Body of pancreas (tissue), 4 donors: ENCODE data around the gene DDX21. TPM values are rescaled to one million over a fixed set of nuclear protein-coding genes. Genes with fewer than 3 reads are reported as not detected.

Experiments used
- ATAC-seq: fragments of 150-250 bp; one replicate; pipeline ENCODE4 v1.9.1; 2016
- DNase-seq, 4 donors: peaks; one replicate each; pipeline ENCODE4 v3.0.0-alpha.2; 2019
- H3K27ac ChIP-seq, 4 donors: fragments of 200-600 bp; sonication (generic); 1 replicate in 3 of 4; 2 replicates in 1 of 4; pipeline versions ENCODE4 v1.5.1 to v1.6.1; 2016 to 2019; ENCODE audit warnings: mild to moderate bottlenecking in 1 of 4, mixed read lengths in 1 of 4, moderate library complexity in 1 of 4
- H3K27me3 ChIP-seq, 2 donors: fragments of 200-600 bp; sonication (generic); one replicate each; pipeline ENCODE4 v1.6.0; 2016; ENCODE audit warnings: mild to moderate bottlenecking in 1 of 2
- H3K36me3 ChIP-seq, 2 donors: fragments of 200-600 bp; sonication (generic); replicated peaks in 1 of 2; 2 replicates each; pipeline ENCODE4 v1.5.1; 2016; ENCODE audit warnings: low read depth in 2 of 2; ENCODE audit not compliant: insufficient read depth in 1 of 2
- H3K4me1 ChIP-seq: fragments of 200-600 bp; sonication (generic); one replicate; pipeline ENCODE4 v1.6.0; 2016
- H3K4me3 ChIP-seq, 2 donors: fragments of 200-600 bp; sonication (generic); 1 replicate in 1 of 2; 2 replicates in 1 of 2; pipeline ENCODE4 v1.5.1; 2016 to 2019
- H3K9me3 ChIP-seq, 3 donors: fragments of 200-600 bp; sonication (generic); 1 replicate in 2 of 3; 2 replicates in 1 of 3; pipeline ENCODE4 v1.5.1; 2016
- CTCF ChIP-seq, 7 experiments: fragments of 450-650 bp in 4 of 7; fragments of 200-600 bp in 3 of 7; sonication (generic) in 3 of 7; IDR thresholded peaks; one replicate each; pipeline ENCODE4 v1.5.1; 2016 to 2019; ENCODE audit warnings: antibody characterized with exemption in 7 of 7
- POLR2A ChIP-seq, 3 donors: fragments of 450-650 bp; IDR thresholded peaks; one replicate each; pipeline ENCODE4 v1.6.1; 2016; ENCODE audit warnings: antibody characterized with exemption in 3 of 3, mild to moderate bottlenecking in 2 of 3
- WGBS, 2 donors: methylation state at CpG; one replicate each; pipeline ENCODE4 v1.1.5; 2017; 5-methylcytosine and 5-hydroxymethylcytosine counted together
- intact Hi-C: fragments of 100-400 bp; cut with DNase I; formaldehyde crosslinking; loops from one replicate; pipeline ENCODE4 v1.15.1; 2023
- total RNA-seq, 2 donors: library from RNA; depleted of rRNA; stranded (reverse); fragments of >200 nt; gene quantifications; one replicate each; pipeline ENCODE4 v1.1.0, GENCODE V29; 2016

DDX21 gene
- total RNA-seq, 2 donors from 2014 or later: 24.6 to 38.9 TPM

- no peak overlapping the region for H3K4me3 ChIP-seq
- H3K4me1 ChIP-seq: peaks cover 23% of the 10 kb centered on the region
- DNase-seq: no peak
- H3K27ac ChIP-seq: peak overlapping the region in 1 of 4 donors; percentile 93
- H3K36me3 ChIP-seq: no peaks in the 10 kb centered on the region
- ATAC-seq: no peak
- no peaks in the 10 kb centered on the region for H3K27me3 ChIP-seq
- H3K9me3 ChIP-seq: no peaks in the 10 kb centered on the region
- TF ChIP-seq CTCF (IDR thresholded peaks at IDR 0.05) (no peak), POLR2A (IDR thresholded peaks at IDR 0.05) (no peak)
- 88 to 91% methylated on average over 12 of the region's 12 CpGs for WGBS, 2 donors
- intact Hi-C loops: no loop called here
Measured at GRCh38 chr10:68954904-68955303, 1.1 kb upstream of the DDX21 start.

GRCh38 chr10:68955355-68955831, 577 bp upstream of the DDX21 start:
- 5% methylated on average over 15 to 16 of the region's 16 CpGs for WGBS, 2 donors
- no peaks in the 10 kb centered on the region for H3K27me3 ChIP-seq
- peaks cover 23% of the 10 kb centered on the region for H3K4me1 ChIP-seq
- no peaks in the 10 kb centered on the region for H3K9me3 ChIP-seq
- peak overlapping the region; percentile 72 to 96 (median 84) for H3K27ac ChIP-seq
- H3K36me3 ChIP-seq: peaks cover 0 to 3% of the 10 kb centered on the region in 2 donors
- DNase-seq (no peak), ATAC-seq (no peak)
- H3K4me3 ChIP-seq: peak overlapping the region; percentile 80 to 83
- no peak for TF ChIP-seq POLR2A (IDR thresholded peaks at IDR 0.05)
- TF ChIP-seq CTCF (IDR thresholded peaks at IDR 0.05): no peak
- intact Hi-C loops: no loop called here

GRCh38 chr10:68957284-68957615, 1.3 kb downstream of the DDX21 start:
- H3K4me1 ChIP-seq: peaks cover 23% of the 10 kb centered on the region
- H3K36me3 ChIP-seq: peaks cover under 1 to 10% of the 10 kb centered on the region in 2 donors
- TF ChIP-seq POLR2A (IDR thresholded peaks at IDR 0.05) (no peak), CTCF (IDR thresholded peaks at IDR 0.05) (no peak)
- DNase-seq (no peak), ATAC-seq (no peak)
- peak overlapping the region; percentile 80 to 83 for H3K4me3 ChIP-seq
- WGBS, 2 donors: 26 to 37% methylated on average over 7 of the region's 7 CpGs
- H3K27ac ChIP-seq: peak overlapping the region; percentile 18 to 96 (median 84)
- no peaks in the 10 kb centered on the region for H3K9me3 ChIP-seq
- no peaks in the 10 kb centered on the region for H3K27me3 ChIP-seq
- intact Hi-C loops: no loop called here

- TF ChIP-seq POLR2A (IDR thresholded peaks at IDR 0.05) (no peak), CTCF (IDR thresholded peaks at IDR 0.05) (no peak)
- Histone ChIP-seq H3K9me3 (no peaks in the 10 kb centered on the region), H3K4me3 (no peak overlapping the region), H3K27me3 (no peaks in the 10 kb centered on the region), H3K36me3 (peaks cover 5 to 12% of the 10 kb centered on the region in 2 donors), H3K4me1 (peaks cover 23% of the 10 kb centered on the region), H3K27ac (peak overlapping the region in 2 of 4 donors; percentile 93 to 96)
- intact Hi-C loops: no loop called here
- 47 to 52% methylated on average over 3 of the region's 3 CpGs for WGBS, 2 donors
- DNase-seq (no peak), ATAC-seq (no peak)
Measured at GRCh38 chr10:68957654-68958053, 1.7 kb downstream of the DDX21 start.
